Measurements from ENCODE around the gene BEGAIN.
A peak's percentile ranks its signal among the peaks of the same experiment; 100 is the strongest.

BEGAIN gene

GRCh38 chr14:100607611-100607956, 20.4 kb upstream of the BEGAIN start:
- in situ Hi-C loops (cut with MboI; ENCODE audit: low sequenced_read_pairs, unreplicated experiment) = no loop called here
- peak; percentile 31 for DNase-seq (ENCODE audit: low spot score)
- TF ChIP-seq CTCF (IDR thresholded peaks at IDR 0.05; ENCODE audit: borderline replicate concordance, control extremely low read depth, extremely low read depth, insufficient read depth, missing control alignments) = no peak

GRCh38 chr14:100606687-100607610, 19.7 kb upstream of the BEGAIN start:
- no peak for TF ChIP-seq CTCF (IDR thresholded peaks at IDR 0.05; ENCODE audit: borderline replicate concordance, control extremely low read depth, extremely low read depth, insufficient read depth, missing control alignments)
- in situ Hi-C loops (cut with MboI; ENCODE audit: low sequenced_read_pairs, unreplicated experiment) = no loop called here
- DNase-seq (ENCODE audit: low spot score) = peak; percentile 29

GRCh38 chr14:100605706-100606686, 18.8 kb upstream of the BEGAIN start:
- peak; percentile 27 for DNase-seq (ENCODE audit: low spot score)
- no peak for TF ChIP-seq CTCF (IDR thresholded peaks at IDR 0.05; ENCODE audit: borderline replicate concordance, control extremely low read depth, extremely low read depth, insufficient read depth, missing control alignments)
- in situ Hi-C loops (cut with MboI; ENCODE audit: low sequenced_read_pairs, unreplicated experiment) = no loop called here

- DNase-seq (ENCODE audit: low spot score) = peak; percentile 31
- in situ Hi-C loops (cut with MboI; ENCODE audit: low sequenced_read_pairs, unreplicated experiment) = no loop called here
- no peak for TF ChIP-seq CTCF (IDR thresholded peaks at IDR 0.05; ENCODE audit: borderline replicate concordance, control extremely low read depth, extremely low read depth, insufficient read depth, missing control alignments)
Measured at GRCh38 chr14:100605230-100605629, 18.0 kb upstream of the BEGAIN start.

- in situ Hi-C loops (cut with MboI; ENCODE audit: low sequenced_read_pairs, unreplicated experiment) = no loop called here
- TF ChIP-seq CTCF (IDR thresholded peaks at IDR 0.05; ENCODE audit: borderline replicate concordance, control extremely low read depth, extremely low read depth, insufficient read depth, missing control alignments) = no peak
Measured at GRCh38 chr14:100604709-100605108, 17.5 kb upstream of the BEGAIN start.

GRCh38 chr14:100604121-100604501, 16.9 kb upstream of the BEGAIN start:
- DNase-seq (ENCODE audit: low spot score) = peak; percentile 27
- in situ Hi-C loops (cut with MboI; ENCODE audit: low sequenced_read_pairs, unreplicated experiment) = no loop called here
- TF ChIP-seq CTCF (IDR thresholded peaks at IDR 0.05; ENCODE audit: borderline replicate concordance, control extremely low read depth, extremely low read depth, insufficient read depth, missing control alignments) = no peak

More at GRCh38 chr14:100604709-100605108, 17.5 kb upstream of the BEGAIN start:
- peak; percentile 7 for DNase-seq (ENCODE audit: low spot score)
